CD14-positive monocyte (primary cell): Measurements from ENCODE around the gene CLVS2. TPM values are rescaled to one million over a fixed set of nuclear protein-coding genes. Genes with fewer than 3 reads are reported as not detected.

Experiments used
- DNase-seq, 3 donors: peaks; one replicate each; pipeline ENCODE4 v3.0.0-alpha.2; 2011 to 2022
- H2AFZ ChIP-seq: 2 replicates; pipeline ENCODE4 v1.6.0; 2012; ENCODE audit warnings: mild to moderate bottlenecking, low read depth, low read length, inconsistent platforms; ENCODE audit not compliant: insufficient read depth, poor library complexity, severe bottlenecking
- H3K27ac ChIP-seq, 2 donors: 1 replicate in 1 of 2; 2 replicates in 1 of 2; pipeline ENCODE4 v1.5.1; 2012 to 2013; ENCODE audit warnings: low read length in 2 of 2, control low read depth in 1 of 2, inconsistent platforms in 1 of 2, low read depth in 1 of 2, mild to moderate bottlenecking in 1 of 2
- H3K27me3 ChIP-seq, 2 donors: one replicate each; pipeline versions ENCODE4 v1.6.0 to v1.6.1; 2011 to 2013; ENCODE audit warnings: low read length in 2 of 2; ENCODE audit not compliant: control insufficient read depth in 2 of 2, insufficient read depth in 2 of 2
- H3K36me3 ChIP-seq, 2 donors: replicated peaks in 1 of 2; 1 replicate in 1 of 2; 2 replicates in 1 of 2; pipeline versions ENCODE4 v1.5.1 to v1.6.1; 2012 to 2013; ENCODE audit warnings: low read length in 2 of 2, control low read depth in 1 of 2, inconsistent platforms in 1 of 2, mild to moderate bottlenecking in 1 of 2; ENCODE audit not compliant: insufficient read depth in 2 of 2, control insufficient read depth in 1 of 2
- H3K4me1 ChIP-seq, 2 donors: 1 replicate in 1 of 2; 2 replicates in 1 of 2; pipeline versions ENCODE4 v1.5.1 to v1.6.1; 2012 to 2013; ENCODE audit warnings: low read length in 2 of 2, control low read depth in 1 of 2, inconsistent platforms in 1 of 2, mild to moderate bottlenecking in 1 of 2, moderate library complexity in 1 of 2; ENCODE audit not compliant: insufficient read depth in 2 of 2, control insufficient read depth in 1 of 2
- H3K4me2 ChIP-seq: replicated peaks from 2 replicates; pipeline ENCODE3; 2012; ENCODE audit warnings: low read length, moderate library complexity, mild to moderate bottlenecking; ENCODE audit not compliant: poor library complexity, severe bottlenecking; ENCODE audit errors: extremely low read depth
- H3K4me3 ChIP-seq, 3 experiments: fragments of 200-600 bp in 1 of 3; sonication (generic) in 1 of 3; replicated peaks in 1 of 3; 1 replicate in 2 of 3; 2 replicates in 1 of 3; pipeline ENCODE4 v1.5.1; 2011 to 2013; ENCODE audit warnings: low read length in 3 of 3, mild to moderate bottlenecking in 3 of 3, control low read depth in 2 of 3, low read depth in 2 of 3, inconsistent platforms in 1 of 3, moderate library complexity in 1 of 3
- H3K79me2 ChIP-seq: 2 replicates; pipeline ENCODE4 v1.6.0; 2012; ENCODE audit warnings: mild to moderate bottlenecking, control low read depth, inconsistent platforms, low read length, moderate library complexity; ENCODE audit not compliant: insufficient read depth
- H3K9ac ChIP-seq: 2 replicates; pipeline ENCODE4 v1.6.0; 2017; ENCODE audit warnings: low read length, mild to moderate bottlenecking; ENCODE audit not compliant: insufficient read depth, poor library complexity, severe bottlenecking
- H3K9me3 ChIP-seq, 2 donors: replicated peaks in 1 of 2; 1 replicate in 1 of 2; 2 replicates in 1 of 2; pipeline versions ENCODE4 v1.5.1 to v1.6.1; 2012 to 2013; ENCODE audit warnings: low read length in 2 of 2, control low read depth in 1 of 2; ENCODE audit not compliant: control insufficient read depth in 1 of 2, insufficient read depth in 1 of 2
- H4K20me1 ChIP-seq: 2 replicates; pipeline ENCODE4 v1.6.0; 2012; ENCODE audit warnings: mild to moderate bottlenecking, low read length, control low read depth, moderate library complexity; ENCODE audit not compliant: insufficient read depth
- H3K27ac Mint-ChIP-seq, 7 donors: one replicate each; pipeline ENCODE4 v1.8.0; 2020; ENCODE audit warnings: mild to moderate bottlenecking in 7 of 7, mixed read lengths in 7 of 7, moderate library complexity in 6 of 7, inconsistent platforms in 2 of 7
- H3K27me3 Mint-ChIP-seq, 3 donors: one replicate each; pipeline ENCODE4 v1.8.0; 2021 to 2022; ENCODE audit warnings: low read depth in 3 of 3, mild to moderate bottlenecking in 3 of 3, mixed read lengths in 3 of 3, moderate library complexity in 3 of 3, inconsistent platforms in 1 of 3
- H3K36me3 Mint-ChIP-seq, 2 donors: one replicate each; pipeline ENCODE4 v1.8.0; 2020; ENCODE audit warnings: mixed read lengths in 2 of 2, inconsistent platforms in 1 of 2, mild to moderate bottlenecking in 1 of 2
- H3K4me1 Mint-ChIP-seq: one replicate; pipeline ENCODE4 v1.8.0; 2020; ENCODE audit warnings: mild to moderate bottlenecking, mixed read lengths
- H3K4me3 Mint-ChIP-seq, 2 donors: one replicate each; pipeline ENCODE4 v1.8.0; 2020; ENCODE audit warnings: mild to moderate bottlenecking in 2 of 2, mixed read lengths in 2 of 2, moderate library complexity in 1 of 2
- H3K9me3 Mint-ChIP-seq, 7 donors: one replicate each; pipeline ENCODE4 v1.8.0; 2020 to 2022; ENCODE audit warnings: mixed read lengths in 7 of 7, mild to moderate bottlenecking in 6 of 7, moderate library complexity in 6 of 7, inconsistent platforms in 2 of 7
- WGBS: methylation state at CpG from one replicate; pipeline ENCODE4 v1.1.5; 2013; ENCODE audit warnings: missing lambda C conversion rate; ENCODE audit not compliant: insufficient coverage; 5-methylcytosine and 5-hydroxymethylcytosine counted together
- intact Hi-C, 2 donors: fragments of 100-400 bp; cut with micrococcal nuclease; formaldehyde crosslinking; loops; one replicate each; pipeline versions ENCODE4 v1.15.0 to v1.15.1; 2023
- polyA plus RNA-seq, 3 donors: library from polyadenylated mRNA; depleted of rRNA in 1 of 3; unstranded in 2 of 3; stranded (reverse) in 1 of 3; fragments of 300-500 nt in 2 of 3; fragments of >200 nt in 1 of 3; fragmentation: Illumina TruSeq in 2 of 3; gene quantifications; 1 replicate in 2 of 3; 2 replicates in 1 of 3; pipeline ENCODE4 v1.2.3, GENCODE V29; 2012 to 2021
- TF ChIP-seq, protein P1 (sequence below): fragments of 200-600 bp; IDR thresholded peaks from one replicate; pipeline ENCODE4 v1.8.0; 2022; ENCODE audit warnings: antibody characterized with exemption, mild to moderate bottlenecking

The CLVS2 gene
- polyA plus RNA-seq, 3 donors, result not detected

DNA sequence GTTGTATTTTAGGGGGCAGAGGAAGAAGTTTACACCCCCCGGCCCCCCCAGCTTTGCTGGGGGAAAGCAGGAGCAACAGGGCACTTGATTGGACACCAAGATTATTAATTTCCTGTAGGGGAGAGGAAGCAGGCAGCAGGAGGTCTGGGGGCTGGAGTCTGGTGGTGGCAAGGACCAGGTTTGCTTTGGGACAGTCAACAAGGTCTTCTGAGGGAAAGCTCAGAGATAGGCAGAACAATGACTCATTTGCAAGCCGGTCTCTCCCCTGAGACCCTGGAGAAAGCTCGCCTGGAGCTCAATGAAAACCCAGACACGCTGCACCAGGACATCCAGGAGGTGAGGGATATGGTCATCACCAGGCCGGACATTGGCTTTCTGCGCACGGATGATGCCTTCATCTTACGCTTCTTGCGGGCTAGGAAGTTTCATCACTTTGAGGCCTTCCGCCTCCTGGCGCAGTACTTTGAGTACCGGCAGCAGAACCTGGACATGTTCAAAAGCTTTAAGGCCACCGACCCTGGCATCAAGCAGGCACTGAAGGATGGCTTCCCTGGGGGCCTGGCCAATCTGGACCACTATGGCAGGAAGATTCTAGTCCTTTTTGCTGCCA lies 1.6 kb downstream of the CLVS2 start:
- H3K4me2 ChIP-seq, result no peak overlapping the region
- no peak overlapping the region for H3K9ac ChIP-seq
- H4K20me1 ChIP-seq, result no peaks in the 10 kb centered on the region
- no peak overlapping the region for H2AFZ ChIP-seq
- WGBS, result 83% methylated on average over 12 of the region's 13 CpGs
- TF ChIP-seq, protein P1, sequence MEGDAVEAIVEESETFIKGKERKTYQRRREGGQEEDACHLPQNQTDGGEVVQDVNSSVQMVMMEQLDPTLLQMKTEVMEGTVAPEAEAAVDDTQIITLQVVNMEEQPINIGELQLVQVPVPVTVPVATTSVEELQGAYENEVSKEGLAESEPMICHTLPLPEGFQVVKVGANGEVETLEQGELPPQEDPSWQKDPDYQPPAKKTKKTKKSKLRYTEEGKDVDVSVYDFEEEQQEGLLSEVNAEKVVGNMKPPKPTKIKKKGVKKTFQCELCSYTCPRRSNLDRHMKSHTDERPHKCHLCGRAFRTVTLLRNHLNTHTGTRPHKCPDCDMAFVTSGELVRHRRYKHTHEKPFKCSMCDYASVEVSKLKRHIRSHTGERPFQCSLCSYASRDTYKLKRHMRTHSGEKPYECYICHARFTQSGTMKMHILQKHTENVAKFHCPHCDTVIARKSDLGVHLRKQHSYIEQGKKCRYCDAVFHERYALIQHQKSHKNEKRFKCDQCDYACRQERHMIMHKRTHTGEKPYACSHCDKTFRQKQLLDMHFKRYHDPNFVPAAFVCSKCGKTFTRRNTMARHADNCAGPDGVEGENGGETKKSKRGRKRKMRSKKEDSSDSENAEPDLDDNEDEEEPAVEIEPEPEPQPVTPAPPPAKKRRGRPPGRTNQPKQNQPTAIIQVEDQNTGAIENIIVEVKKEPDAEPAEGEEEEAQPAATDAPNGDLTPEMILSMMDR, result no peak
- Mint-ChIP-seq H3K36me3 (peaks cover 0 to 2% of the 10 kb centered on the region in 2 donors), H3K9me3 (peaks cover 0 to 17% (median 9%) of the 10 kb centered on the region in 7 donors), H3K27ac (no peak overlapping the region), H3K4me3 (peak overlapping the region in 1 of 2 donors; percentile 70), H3K27me3 (peaks cover 32 to 46% (median 46%) of the 10 kb centered on the region in 3 donors), H3K4me1 (no peaks in the 10 kb centered on the region)
- DNase-seq, result no peak
- H3K4me3 ChIP-seq, result no peak overlapping the region
- H3K9me3 ChIP-seq, result peaks cover 4 to 5% of the 10 kb centered on the region in 2 donors
- no peaks in the 10 kb centered on the region for H3K36me3 ChIP-seq
- peaks cover 34 to 57% of the 10 kb centered on the region in 2 donors for H3K27me3 ChIP-seq
- intact Hi-C loops, result no loop called here
- no peaks in the 10 kb centered on the region for H3K79me2 ChIP-seq
- no peak overlapping the region for H3K27ac ChIP-seq
- no peaks in the 10 kb centered on the region for H3K4me1 ChIP-seq

- Histone ChIP-seq H3K27ac (no peak overlapping the region), H3K4me2 (no peak overlapping the region), H3K4me1 (no peaks in the 10 kb centered on the region), H3K9me3 (peaks cover 4 to 5% of the 10 kb centered on the region in 2 donors), H3K27me3 (peaks cover 31 to 54% of the 10 kb centered on the region in 2 donors), H3K4me3 (no peak overlapping the region), H3K79me2 (no peaks in the 10 kb centered on the region), H4K20me1 (no peaks in the 10 kb centered on the region), H3K36me3 (no peaks in the 10 kb centered on the region), H3K9ac (no peak overlapping the region), H2AFZ (no peak overlapping the region)
- TF ChIP-seq, protein P1, result no peak
- peaks cover 0 to 2% of the 10 kb centered on the region in 2 donors for H3K36me3 Mint-ChIP-seq
- no CpG with 5 or more reads among the region's 5 CpGs for WGBS
- intact Hi-C loops, result no loop called here
- peaks cover 32 to 43% (median 42%) of the 10 kb centered on the region in 3 donors for H3K27me3 Mint-ChIP-seq
- no peaks in the 10 kb centered on the region for H3K4me1 Mint-ChIP-seq
- H3K4me3 Mint-ChIP-seq, result no peak overlapping the region
- no peak for DNase-seq
- H3K9me3 Mint-ChIP-seq, result peaks cover 0 to 17% (median 8%) of the 10 kb centered on the region in 7 donors
- no peak overlapping the region for H3K27ac Mint-ChIP-seq
These were observed 2.5 kb downstream of the CLVS2 start for GRCh38 chr6:122998403-122998975.
